Stomach (tissue), 4 donors: Measurements from ENCODE around the gene CD82.

Experiments used
- EP300 ChIP-seq: sonication (generic); formaldehyde crosslinking; IDR thresholded peaks from one replicate; pipeline ENCODE4 v1.6.1; 2017; ENCODE audit warnings: antibody characterized with exemption
- POLR2A ChIP-seq, 4 donors: fragments of 450-650 bp; IDR thresholded peaks; one replicate each; pipeline ENCODE4 v1.6.1; 2016; ENCODE audit warnings: antibody characterized with exemption in 4 of 4, control low read depth in 2 of 4, mild to moderate bottlenecking in 1 of 4, moderate library complexity in 1 of 4
- POLR2AphosphoS5 ChIP-seq, 3 donors: sonication (generic); formaldehyde crosslinking; IDR thresholded peaks; one replicate each; pipeline ENCODE4 v1.6.1; 2016; ENCODE audit warnings: antibody characterized with exemption in 3 of 3
- TF ChIP-seq, protein P1 (sequence below), 7 experiments: fragments of 450-650 bp in 4 of 7; fragments of 200-600 bp in 3 of 7; sonication (generic) in 3 of 7; IDR thresholded peaks; one replicate each; pipeline ENCODE4 v1.5.1; 2016 to 2019; ENCODE audit warnings: antibody characterized with exemption in 7 of 7, control low read depth in 2 of 7, mild to moderate bottlenecking in 1 of 7

DNA sequence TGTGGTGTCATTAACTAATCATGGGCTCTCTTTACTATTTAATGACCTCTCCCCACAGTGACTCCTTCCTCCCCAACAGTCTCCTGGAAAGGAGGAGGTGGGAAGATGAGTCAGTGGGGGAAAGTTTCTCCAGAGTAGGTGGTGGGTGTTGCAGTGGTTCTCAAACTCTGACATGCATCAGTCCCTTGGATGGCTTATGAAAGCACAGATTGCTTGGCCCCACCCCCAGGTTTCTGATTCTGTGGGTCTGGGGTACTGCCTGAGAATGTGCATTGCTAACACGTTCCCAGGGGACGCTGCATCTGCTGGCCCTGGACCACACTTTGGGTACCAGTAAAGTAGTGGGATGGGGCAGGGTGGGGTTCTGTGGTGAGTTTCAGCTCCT is 9.8 kb downstream of the CD82 start:
- TF ChIP-seq, protein P1, sequence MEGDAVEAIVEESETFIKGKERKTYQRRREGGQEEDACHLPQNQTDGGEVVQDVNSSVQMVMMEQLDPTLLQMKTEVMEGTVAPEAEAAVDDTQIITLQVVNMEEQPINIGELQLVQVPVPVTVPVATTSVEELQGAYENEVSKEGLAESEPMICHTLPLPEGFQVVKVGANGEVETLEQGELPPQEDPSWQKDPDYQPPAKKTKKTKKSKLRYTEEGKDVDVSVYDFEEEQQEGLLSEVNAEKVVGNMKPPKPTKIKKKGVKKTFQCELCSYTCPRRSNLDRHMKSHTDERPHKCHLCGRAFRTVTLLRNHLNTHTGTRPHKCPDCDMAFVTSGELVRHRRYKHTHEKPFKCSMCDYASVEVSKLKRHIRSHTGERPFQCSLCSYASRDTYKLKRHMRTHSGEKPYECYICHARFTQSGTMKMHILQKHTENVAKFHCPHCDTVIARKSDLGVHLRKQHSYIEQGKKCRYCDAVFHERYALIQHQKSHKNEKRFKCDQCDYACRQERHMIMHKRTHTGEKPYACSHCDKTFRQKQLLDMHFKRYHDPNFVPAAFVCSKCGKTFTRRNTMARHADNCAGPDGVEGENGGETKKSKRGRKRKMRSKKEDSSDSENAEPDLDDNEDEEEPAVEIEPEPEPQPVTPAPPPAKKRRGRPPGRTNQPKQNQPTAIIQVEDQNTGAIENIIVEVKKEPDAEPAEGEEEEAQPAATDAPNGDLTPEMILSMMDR (IDR thresholded peaks at IDR 0.05) = no peak
- no peak for TF ChIP-seq EP300
- TF ChIP-seq POLR2A (IDR thresholded peaks at IDR 0.05) = no peak
- TF ChIP-seq POLR2AphosphoS5 (IDR thresholded peaks at IDR 0.05) = no peak
